HL-60 (cell line): ENCODE measurements around the gene RCBTB1.
"Not testable (repeated sequence)": the region's sequence is repeated elsewhere in the genome, so short reads cannot be mapped to it uniquely, and the experiment has no call there.

Experiments used
- DNase-seq, 2 experiments: peaks; one replicate each; pipeline ENCODE4 v3.0.0-alpha.2; 2010 to 2020; ENCODE audit warnings: low read depth in 1 of 2, low spot score in 1 of 2
- H3K27ac ChIP-seq: fragments of 250-450 bp; sonication (Bioruptor Pico); replicated peaks from 2 replicates; pipeline ENCODE4 v1.5.1; 2020; ENCODE audit warnings: mild to moderate bottlenecking, moderate library complexity
- H3K27me3 ChIP-seq: fragments of 250-450 bp; sonication (Bioruptor Pico); 2 replicates; pipeline ENCODE4 v1.5.1; 2021; ENCODE audit warnings: mild to moderate bottlenecking, moderate library complexity; ENCODE audit not compliant: insufficient read depth, poor library complexity, severe bottlenecking
- H3K4me3 ChIP-seq: replicated peaks from 2 replicates; pipeline ENCODE4 v1.5.1; 2011; ENCODE audit warnings: mild to moderate bottlenecking, control low read depth, low read length; ENCODE audit not compliant: insufficient read depth
- CTCF ChIP-seq: IDR thresholded peaks from one replicate; pipeline ENCODE4 v1.5.1; 2011; ENCODE audit warnings: low read length, control low read depth, inconsistent platforms; ENCODE audit not compliant: insufficient read depth
- GABPA ChIP-seq: IDR thresholded peaks from 2 replicates; pipeline ENCODE4 v1.6.1; 2012; ENCODE audit warnings: low read depth
- POLR2AphosphoS5 ChIP-seq: IDR thresholded peaks from 2 replicates; pipeline ENCODE4 v1.6.1; 2012; ENCODE audit warnings: low read depth
- SPI1 ChIP-seq: IDR thresholded peaks from 2 replicates; pipeline ENCODE4 v1.6.1; 2012; ENCODE audit warnings: low read depth, mild to moderate bottlenecking, borderline replicate concordance
- TF ChIP-seq, protein P1 (sequence below): IDR thresholded peaks from 2 replicates; pipeline ENCODE4 v1.6.1; 2012; ENCODE audit warnings: low read depth; ENCODE audit not compliant: insufficient replicate concordance

The RCBTB1 gene

GRCh38 chr13:49497272-49497671 lies 88.1 kb downstream of the RCBTB1 start:
- no peak overlapping the region for H3K27ac ChIP-seq
- TF ChIP-seq, protein P1, sequence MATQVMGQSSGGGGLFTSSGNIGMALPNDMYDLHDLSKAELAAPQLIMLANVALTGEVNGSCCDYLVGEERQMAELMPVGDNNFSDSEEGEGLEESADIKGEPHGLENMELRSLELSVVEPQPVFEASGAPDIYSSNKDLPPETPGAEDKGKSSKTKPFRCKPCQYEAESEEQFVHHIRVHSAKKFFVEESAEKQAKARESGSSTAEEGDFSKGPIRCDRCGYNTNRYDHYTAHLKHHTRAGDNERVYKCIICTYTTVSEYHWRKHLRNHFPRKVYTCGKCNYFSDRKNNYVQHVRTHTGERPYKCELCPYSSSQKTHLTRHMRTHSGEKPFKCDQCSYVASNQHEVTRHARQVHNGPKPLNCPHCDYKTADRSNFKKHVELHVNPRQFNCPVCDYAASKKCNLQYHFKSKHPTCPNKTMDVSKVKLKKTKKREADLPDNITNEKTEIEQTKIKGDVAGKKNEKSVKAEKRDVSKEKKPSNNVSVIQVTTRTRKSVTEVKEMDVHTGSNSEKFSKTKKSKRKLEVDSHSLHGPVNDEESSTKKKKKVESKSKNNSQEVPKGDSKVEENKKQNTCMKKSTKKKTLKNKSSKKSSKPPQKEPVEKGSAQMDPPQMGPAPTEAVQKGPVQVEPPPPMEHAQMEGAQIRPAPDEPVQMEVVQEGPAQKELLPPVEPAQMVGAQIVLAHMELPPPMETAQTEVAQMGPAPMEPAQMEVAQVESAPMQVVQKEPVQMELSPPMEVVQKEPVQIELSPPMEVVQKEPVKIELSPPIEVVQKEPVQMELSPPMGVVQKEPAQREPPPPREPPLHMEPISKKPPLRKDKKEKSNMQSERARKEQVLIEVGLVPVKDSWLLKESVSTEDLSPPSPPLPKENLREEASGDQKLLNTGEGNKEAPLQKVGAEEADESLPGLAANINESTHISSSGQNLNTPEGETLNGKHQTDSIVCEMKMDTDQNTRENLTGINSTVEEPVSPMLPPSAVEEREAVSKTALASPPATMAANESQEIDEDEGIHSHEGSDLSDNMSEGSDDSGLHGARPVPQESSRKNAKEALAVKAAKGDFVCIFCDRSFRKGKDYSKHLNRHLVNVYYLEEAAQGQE = no peak
- TF ChIP-seq POLR2AphosphoS5 (no peak), SPI1 (no peak), CTCF (no peak), GABPA (no peak)
- no peaks in the 10 kb centered on the region for H3K27me3 ChIP-seq
- no peak overlapping the region for H3K4me3 ChIP-seq
- DNase-seq = no peak

- H3K27me3 ChIP-seq, DNase-seq, H3K27ac ChIP-seq, H3K4me3 ChIP-seq: not testable (repeated sequence)
These were observed 88.5 kb downstream of the RCBTB1 start for GRCh38 chr13:49496837-49497236.

GRCh38 chr13:49495783-49496762 lies 89.3 kb downstream of the RCBTB1 start, which contains the start of gene PHF11:
Gene PHF11, plus strand, starts transcription at chr13:49495953. Its CDS starts 49 bp downstream, at chr13:49496002.
- DNase-seq = peak; percentile 38 to 82
- Histone ChIP-seq H3K4me3 (peak within 1 kb of the TSS; percentile 66), H3K27me3 (no peaks in the 10 kb centered on the region), H3K27ac (peak within 1 kb of the TSS; percentile 70)
- TF ChIP-seq GABPA (no peak), POLR2AphosphoS5 (peak; percentile 62; the same call in 1 of the 2 replicates)

DNA sequence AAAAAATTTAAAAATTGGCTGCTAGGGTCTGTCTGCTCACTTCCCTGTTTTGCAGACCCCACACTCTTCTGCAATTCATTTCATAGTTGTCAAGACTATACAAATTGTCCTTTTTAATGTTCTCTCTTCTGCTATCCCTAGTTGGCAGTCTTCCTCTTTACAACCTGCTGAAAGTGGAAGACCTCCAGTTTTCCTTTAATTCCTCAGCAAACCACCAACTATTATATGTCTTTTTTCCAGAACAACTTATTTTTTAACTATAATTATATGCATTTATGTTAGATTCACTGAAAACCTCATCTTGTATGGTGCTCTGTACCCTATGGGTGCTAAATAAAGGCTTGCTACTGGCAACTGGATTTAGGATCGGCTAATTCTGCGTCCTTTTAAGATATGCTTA lies 90.7 kb downstream of the RCBTB1 start:
- peak overlapping the region; percentile 66 for H3K4me3 ChIP-seq
- DNase-seq = no peak
- H3K27ac ChIP-seq = peak overlapping the region; percentile 70
- H3K27me3 ChIP-seq = no peaks in the 10 kb centered on the region
- TF ChIP-seq, protein P1 = no peak
- TF ChIP-seq SPI1 = peak; percentile 64

- no peak overlapping the region for H3K27ac ChIP-seq
- DNase-seq = no peak
- no peaks in the 10 kb centered on the region for H3K27me3 ChIP-seq
- TF ChIP-seq CTCF (no peak), POLR2AphosphoS5 (no peak), GABPA (no peak), SPI1 (no peak)
- TF ChIP-seq, protein P1 = no peak
- no peak overlapping the region for H3K4me3 ChIP-seq
These were observed 96.8 kb downstream of the RCBTB1 start for GRCh38 chr13:49488563-49488962.
